GM12864 (cell line): ENCODE results near the gene KRCC1.
"Not testable (repeated sequence)": the region's sequence is repeated elsewhere in the genome, so short reads cannot be mapped to it uniquely, and the experiment has no call there.

ENCODE experiments used
- DNase-seq: peaks from one replicate; pipeline ENCODE4 v3.0.0-alpha.2; 2011; ENCODE audit warnings: low read depth
- H3K4me3 ChIP-seq: 2 replicates; pipeline ENCODE4 v1.5.1; 2011; ENCODE audit warnings: mild to moderate bottlenecking, low read depth, low read length, control low read depth
- TF ChIP-seq, protein P1 (sequence below): IDR thresholded peaks from 2 replicates; pipeline ENCODE4 v1.5.1; 2011; ENCODE audit warnings: low read depth, mild to moderate bottlenecking, moderate library complexity, low read length, control low read depth, inconsistent platforms; ENCODE audit errors: missing control alignments

Gene KRCC1

DNA sequence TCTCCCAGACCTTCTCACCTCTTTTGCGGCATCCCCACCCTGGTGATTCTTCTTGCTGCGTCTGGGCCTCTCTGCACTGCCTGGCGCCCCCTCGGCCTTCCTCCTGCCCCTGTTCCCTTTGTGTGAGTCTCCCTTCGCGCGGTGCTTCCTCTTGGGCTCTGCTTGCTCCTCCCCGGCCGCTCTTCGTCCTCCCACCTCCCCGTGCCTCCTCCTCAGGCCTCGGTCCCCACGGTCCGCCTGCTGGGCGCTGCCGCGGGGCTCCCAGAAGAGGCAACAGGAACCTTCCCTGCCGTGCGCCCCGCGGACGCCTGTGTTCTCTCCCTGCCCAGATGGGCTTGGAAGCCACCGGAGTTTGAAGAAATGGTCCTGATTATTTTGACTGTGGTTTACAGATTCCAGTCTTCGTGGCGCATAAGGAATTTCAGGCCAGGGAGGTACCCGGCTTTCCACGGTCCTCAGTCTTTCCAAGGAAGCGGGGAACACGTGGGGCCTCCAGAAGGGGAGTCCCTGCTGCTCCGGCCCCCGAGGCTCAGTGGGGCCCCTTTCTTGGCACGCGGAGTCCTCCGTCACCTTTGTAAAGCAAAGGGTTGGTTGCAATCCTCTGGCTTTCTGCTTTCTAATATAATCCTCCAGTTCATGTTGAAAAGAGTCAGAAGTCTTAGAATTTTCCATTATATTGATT, 52.4 kb downstream of the KRCC1 start:
- no peak overlapping the region for H3K4me3 ChIP-seq
- no peak for DNase-seq
- TF ChIP-seq, protein P1, sequence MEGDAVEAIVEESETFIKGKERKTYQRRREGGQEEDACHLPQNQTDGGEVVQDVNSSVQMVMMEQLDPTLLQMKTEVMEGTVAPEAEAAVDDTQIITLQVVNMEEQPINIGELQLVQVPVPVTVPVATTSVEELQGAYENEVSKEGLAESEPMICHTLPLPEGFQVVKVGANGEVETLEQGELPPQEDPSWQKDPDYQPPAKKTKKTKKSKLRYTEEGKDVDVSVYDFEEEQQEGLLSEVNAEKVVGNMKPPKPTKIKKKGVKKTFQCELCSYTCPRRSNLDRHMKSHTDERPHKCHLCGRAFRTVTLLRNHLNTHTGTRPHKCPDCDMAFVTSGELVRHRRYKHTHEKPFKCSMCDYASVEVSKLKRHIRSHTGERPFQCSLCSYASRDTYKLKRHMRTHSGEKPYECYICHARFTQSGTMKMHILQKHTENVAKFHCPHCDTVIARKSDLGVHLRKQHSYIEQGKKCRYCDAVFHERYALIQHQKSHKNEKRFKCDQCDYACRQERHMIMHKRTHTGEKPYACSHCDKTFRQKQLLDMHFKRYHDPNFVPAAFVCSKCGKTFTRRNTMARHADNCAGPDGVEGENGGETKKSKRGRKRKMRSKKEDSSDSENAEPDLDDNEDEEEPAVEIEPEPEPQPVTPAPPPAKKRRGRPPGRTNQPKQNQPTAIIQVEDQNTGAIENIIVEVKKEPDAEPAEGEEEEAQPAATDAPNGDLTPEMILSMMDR = no peak

DNA sequence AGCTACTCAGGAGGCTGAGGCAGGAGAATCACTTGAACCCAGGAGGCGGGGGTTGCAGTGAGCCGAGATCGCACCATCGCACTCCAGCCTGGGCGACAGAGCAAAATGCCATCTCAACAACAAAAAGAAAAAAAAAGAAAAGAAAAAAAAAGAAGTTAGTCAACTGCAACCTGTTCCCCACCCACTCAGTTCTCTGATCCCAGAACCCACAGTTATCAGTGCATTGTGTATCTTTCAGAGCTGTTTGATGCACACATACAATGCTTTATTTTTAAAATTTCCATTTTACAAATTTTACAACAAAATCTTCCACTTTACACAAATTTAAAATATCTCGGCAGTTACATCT, 53.2 kb downstream of the KRCC1 start:
- DNase-seq = no peak
- TF ChIP-seq, protein P1 = no peak
- no peak overlapping the region for H3K4me3 ChIP-seq

DNA sequence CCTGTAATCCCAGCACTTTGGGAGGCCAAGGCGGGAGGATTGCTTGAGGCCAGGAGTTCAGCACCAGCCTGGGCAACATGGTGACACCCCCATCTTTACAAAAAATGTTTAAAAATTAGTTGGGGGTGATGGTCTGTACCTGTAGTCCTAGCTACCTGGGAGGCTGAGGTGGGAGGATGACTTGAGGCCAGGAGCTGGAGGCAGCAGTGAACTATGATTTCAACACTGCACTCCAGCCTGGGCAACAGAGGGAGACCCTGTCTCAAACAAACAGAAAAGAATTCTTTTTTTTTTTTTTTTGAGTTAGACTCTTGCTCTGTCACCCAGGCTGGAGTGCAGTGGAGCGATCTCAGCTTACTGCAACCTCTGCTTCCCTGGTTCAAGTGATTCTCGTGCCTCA, 55.1 kb downstream of the KRCC1 start:
- not testable (repeated sequence) for DNase-seq, H3K4me3 ChIP-seq

DNA sequence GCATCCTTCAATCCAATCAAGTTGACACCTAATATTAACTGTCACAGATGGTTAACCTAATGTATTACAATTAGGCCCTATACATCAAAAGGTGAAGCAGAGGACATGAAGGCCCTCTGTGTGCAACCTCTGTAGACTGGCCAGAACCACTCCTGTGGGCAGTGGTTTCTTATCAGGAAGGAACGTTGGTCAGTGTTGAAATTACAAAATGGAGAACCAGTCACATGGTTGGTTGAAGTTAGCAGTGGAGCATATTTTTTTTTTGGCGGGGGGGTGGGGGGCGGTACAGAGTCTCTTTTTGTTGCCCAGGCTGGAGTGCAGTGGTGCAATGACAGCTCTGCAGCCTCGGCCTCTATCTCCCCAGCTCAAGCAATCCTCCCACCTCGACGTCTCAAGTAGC, 59.0 kb downstream of the KRCC1 start:
- no peak for DNase-seq
- TF ChIP-seq, protein P1 = no peak
- H3K4me3 ChIP-seq = no peak overlapping the region

DNA sequence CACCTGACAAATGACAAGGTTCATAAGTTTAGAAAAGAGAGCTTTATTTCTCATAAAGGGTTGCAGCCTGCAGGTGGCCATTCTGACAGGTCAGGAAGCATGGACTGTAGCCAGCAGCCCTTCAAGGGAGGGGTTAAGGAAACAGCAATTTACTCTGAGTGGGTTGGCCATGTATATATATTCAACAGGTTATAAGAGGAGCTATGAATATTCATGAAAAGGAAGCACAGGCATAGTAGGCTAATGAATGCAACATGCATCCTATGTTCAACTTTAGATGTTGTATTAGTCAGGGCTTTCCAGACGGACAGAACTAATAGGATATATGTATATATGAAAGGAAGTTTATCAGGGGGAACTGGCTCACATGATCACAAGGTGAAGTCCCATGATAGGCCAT, 59.8 kb downstream of the KRCC1 start:
- no peak overlapping the region for H3K4me3 ChIP-seq
- TF ChIP-seq, protein P1 = no peak
- no peak for DNase-seq

DNA sequence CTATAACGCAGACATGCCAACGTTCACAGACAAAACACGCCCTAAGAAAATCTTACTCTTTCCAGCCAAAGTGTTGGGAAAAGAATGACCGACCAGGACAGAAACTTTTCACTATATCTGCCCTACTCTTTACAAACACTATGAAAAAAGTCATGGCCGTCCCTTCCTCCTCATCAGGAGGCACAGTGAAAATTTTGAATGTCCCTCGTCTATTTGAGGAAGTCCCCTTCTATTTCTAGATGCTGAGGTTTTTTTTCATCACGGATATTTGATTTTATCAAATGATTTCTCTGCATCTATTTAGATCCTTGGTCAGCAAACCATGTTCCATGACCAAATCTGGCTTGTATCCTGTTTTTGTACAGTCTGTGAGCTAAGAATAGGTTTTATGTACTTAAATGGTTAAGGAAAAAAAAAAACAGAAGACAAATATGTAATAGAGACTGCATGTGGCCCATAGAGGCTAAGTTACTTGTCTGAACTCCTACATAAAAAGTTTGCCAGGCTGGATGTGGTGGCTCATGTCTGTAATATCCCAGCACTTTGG, 61.2 kb downstream of the KRCC1 start:
- DNase-seq, H3K4me3 ChIP-seq: not testable (repeated sequence)

DNA sequence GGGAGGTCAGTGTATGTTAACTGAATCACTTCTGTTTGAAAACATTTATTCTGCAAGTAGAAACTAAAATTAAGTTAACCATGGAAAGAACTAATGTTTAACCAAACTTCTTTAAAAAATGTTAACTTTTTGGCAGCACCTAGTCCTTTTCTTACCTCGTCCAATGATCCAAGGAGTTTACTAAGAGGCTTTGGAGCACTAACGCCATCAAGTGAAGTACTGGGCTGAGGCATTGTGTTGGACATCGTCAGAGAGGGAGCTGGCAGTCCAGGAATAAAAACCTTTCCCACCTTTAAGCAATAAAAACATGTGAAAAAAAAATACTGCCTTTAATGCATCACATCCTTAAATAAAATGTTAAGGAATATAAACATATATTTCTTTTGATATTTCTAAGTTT, 63.0 kb downstream of the KRCC1 start:
- DNase-seq, H3K4me3 ChIP-seq: not testable (repeated sequence)

DNA sequence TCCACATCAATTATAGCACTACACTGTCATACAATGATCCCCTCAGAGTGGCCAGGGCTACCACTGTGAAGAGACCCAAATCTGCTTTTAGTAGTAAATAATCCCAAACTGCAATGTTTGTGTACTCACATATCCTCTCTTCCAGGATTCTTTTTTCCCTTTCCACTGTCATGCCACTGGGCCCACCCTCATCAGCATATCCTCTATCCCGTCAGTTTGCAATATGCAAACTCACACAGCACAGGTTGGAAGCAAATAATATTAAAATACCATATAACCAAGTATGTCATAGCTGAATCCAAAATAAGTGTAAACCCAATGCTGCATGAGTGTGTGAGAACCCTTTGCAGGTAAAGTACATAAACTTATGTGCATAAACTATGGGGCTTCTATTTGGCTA, 68.1 kb downstream of the KRCC1 start:
- not testable (repeated sequence) for H3K4me3 ChIP-seq, DNase-seq

DNA sequence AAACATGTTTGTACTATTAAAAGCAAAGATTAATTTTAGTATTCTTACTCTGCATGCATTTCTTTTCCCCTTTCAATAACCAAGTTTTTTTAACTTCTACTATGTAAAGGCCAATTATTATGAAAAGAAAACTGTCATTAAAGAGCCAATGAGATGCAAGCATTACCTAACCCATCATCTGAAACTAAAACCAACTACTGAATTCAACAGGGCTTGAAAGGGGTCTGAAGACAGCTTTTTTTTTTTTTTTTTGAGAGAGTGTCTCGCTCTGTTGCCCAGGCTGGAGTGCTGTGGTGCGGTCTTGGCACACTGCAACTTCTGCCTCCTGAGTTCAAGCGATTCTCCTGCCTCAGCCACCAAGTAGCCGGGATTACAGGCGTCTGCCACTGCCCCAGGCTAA, 69.7 kb downstream of the KRCC1 start:
- not testable (repeated sequence) for DNase-seq, H3K4me3 ChIP-seq

DNA sequence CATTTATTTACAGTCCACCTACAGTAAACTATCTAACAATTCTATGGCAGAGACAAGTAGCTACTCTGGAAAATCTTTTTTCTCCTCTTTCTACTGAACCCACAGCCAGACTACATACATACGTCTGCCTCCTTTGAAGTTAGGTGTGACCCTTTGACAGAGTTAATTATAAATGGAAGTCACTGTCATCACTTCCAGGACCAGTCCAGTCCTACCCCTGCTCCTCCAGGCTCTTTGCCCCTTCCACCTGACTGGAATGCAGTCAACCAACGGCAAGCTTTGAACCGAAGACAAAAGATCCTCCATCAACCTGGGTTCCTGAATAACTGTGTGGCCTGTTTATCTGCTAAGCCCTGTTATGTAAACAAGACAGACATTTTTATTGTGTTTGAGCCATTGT, 74.4 kb downstream of the KRCC1 start:
- H3K4me3 ChIP-seq, DNase-seq: not testable (repeated sequence)
